Stomach (tissue), 9 donors: ENCODE results near the gene ANTXR2. TPM values are rescaled to one million over a fixed set of nuclear protein-coding genes. Genes with fewer than 3 reads are reported as not detected.

Experiments
- DNase-seq, 2 donors: peaks; one replicate each; pipeline versions ENCODE4 v3.0.0 to v3.0.0-alpha.2; 2013 to 2019
- H3K27ac ChIP-seq, 5 donors: fragments of 200-600 bp in 4 of 5; sonication (generic) in 4 of 5; one replicate each; pipeline ENCODE4 v1.5.1; 2013 to 2019; ENCODE audit warnings: mild to moderate bottlenecking in 1 of 5, moderate library complexity in 1 of 5
- H3K27me3 ChIP-seq, 3 donors: fragments of 200-600 bp; sonication (generic); one replicate each; pipeline ENCODE4 v1.5.1; 2017 to 2019; ENCODE audit warnings: mixed run types in 1 of 3
- H3K36me3 ChIP-seq, 4 donors: fragments of 200-600 bp; sonication (generic); 1 replicate in 3 of 4; 2 replicates in 1 of 4; pipeline ENCODE4 v1.5.1; 2016 to 2019
- H3K4me1 ChIP-seq, 4 donors: fragments of 200-600 bp; sonication (generic); one replicate each; pipeline ENCODE4 v1.5.1; 2016 to 2019
- H3K4me3 ChIP-seq, 4 donors: fragments of 200-600 bp; sonication (generic) in 3 of 4; one replicate each; pipeline ENCODE4 v1.5.1; 2016 to 2019; ENCODE audit warnings: mild to moderate bottlenecking in 1 of 4
- H3K9me3 ChIP-seq, 4 donors: fragments of 200-600 bp; sonication (generic); one replicate each; pipeline ENCODE4 v1.5.1; 2016 to 2019
- CTCF ChIP-seq, 7 experiments: fragments of 450-650 bp in 4 of 7; fragments of 200-600 bp in 3 of 7; sonication (generic) in 3 of 7; IDR thresholded peaks; one replicate each; pipeline ENCODE4 v1.5.1; 2016 to 2019; ENCODE audit warnings: antibody characterized with exemption in 7 of 7, control low read depth in 2 of 7, mild to moderate bottlenecking in 1 of 7
- EP300 ChIP-seq: sonication (generic); formaldehyde crosslinking; IDR thresholded peaks from one replicate; pipeline ENCODE4 v1.6.1; 2017; ENCODE audit warnings: antibody characterized with exemption
- POLR2A ChIP-seq, 4 donors: fragments of 450-650 bp; IDR thresholded peaks; one replicate each; pipeline ENCODE4 v1.6.1; 2016; ENCODE audit warnings: antibody characterized with exemption in 4 of 4, control low read depth in 2 of 4, mild to moderate bottlenecking in 1 of 4, moderate library complexity in 1 of 4
- POLR2AphosphoS5 ChIP-seq, 3 donors: sonication (generic); formaldehyde crosslinking; IDR thresholded peaks; one replicate each; pipeline ENCODE4 v1.6.1; 2016; ENCODE audit warnings: antibody characterized with exemption in 3 of 3
- WGBS, 5 donors: extraction: QIAGEN DNeasy Blood & Tissue Kit in 3 of 5; methylation state at CpG; one replicate each; pipeline versions ENCODE4 v1.1.5 to v1.1.7; 2013 to 2018; 5-methylcytosine and 5-hydroxymethylcytosine counted together
- intact Hi-C: fragments of 100-400 bp; cut with DNase I; formaldehyde crosslinking; loops from one replicate; pipeline ENCODE4 v1.15.1; 2023; ENCODE audit warnings: low total_unique reads
- polyA plus RNA-seq, 3 donors: library from polyadenylated mRNA; stranded (reverse); fragments of 200-250 nt; gene quantifications; one replicate each; pipeline ENCODE4 v1.2.3, GENCODE V29; 2013
- total RNA-seq, 5 donors: library from RNA; depleted of rRNA; stranded (reverse); fragments of >200 nt; gene quantifications; one replicate each; pipeline versions ENCODE4 v1.1.0 to v1.2.3, GENCODE V29; 2014 to 2016
- donor health status: healthy with polysubstance abuse.
- donor health status: Bipolar disorder and iron deficiency.
- donor health status: healthy.

Gene ANTXR2
- total and polyA plus RNA-seq, 8 donors: 8.3 to 116 (median 36.1) TPM

- WGBS, 5 donors: 67 to 89% (median 82%) methylated on average over 3 of the region's 3 CpGs
- TF ChIP-seq POLR2AphosphoS5 (IDR thresholded peaks at IDR 0.05) (no peak), POLR2A (IDR thresholded peaks at IDR 0.05) (no peak), CTCF (IDR thresholded peaks at IDR 0.05) (no peak), EP300 (no peak)
- no peak overlapping the region for H3K4me3 ChIP-seq
- no peaks in the 10 kb centered on the region for H3K9me3 ChIP-seq
- intact Hi-C loops: no loop called here
- H3K27me3 ChIP-seq: no peaks in the 10 kb centered on the region
- DNase-seq: no peak
- H3K27ac ChIP-seq: no peak overlapping the region
- peaks cover 0 to 34% (median 10%) of the 10 kb centered on the region in 4 donors for H3K4me1 ChIP-seq
- H3K36me3 ChIP-seq: no peaks in the 10 kb centered on the region
Observed at GRCh38 chr4:79915246-79915645, 157.8 kb downstream of the ANTXR2 start.

- Histone ChIP-seq H3K36me3 (no peaks in the 10 kb centered on the region), H3K27me3 (no peaks in the 10 kb centered on the region), H3K27ac (no peak overlapping the region), H3K9me3 (no peaks in the 10 kb centered on the region), H3K4me1 (peaks cover 0 to 34% (median 10%) of the 10 kb centered on the region in 4 donors), H3K4me3 (no peak overlapping the region)
- no peak for TF ChIP-seq POLR2A (IDR thresholded peaks at IDR 0.05)
- TF ChIP-seq CTCF (IDR thresholded peaks at IDR 0.05): no peak
- no peak for DNase-seq
- intact Hi-C loops: no loop called here
- 10 to 41% (median 16%) methylated on average over 1 of the region's 1 CpG for WGBS, 5 donors
Observed at GRCh38 chr4:79913581-79913980, 159.4 kb downstream of the ANTXR2 start.

GRCh38 chr4:79907001-79907400, 166.0 kb downstream of the ANTXR2 start:
- H3K4me1 ChIP-seq: no peaks in the 10 kb centered on the region
- no peak for DNase-seq
- peaks cover 18 to 26% (median 24%) of the 10 kb centered on the region in 4 donors for H3K36me3 ChIP-seq
- WGBS, 5 donors: 81 to 85% (median 82%) methylated on average over 2 of the region's 2 CpGs
- intact Hi-C loops: no loop called here
- no peaks in the 10 kb centered on the region for H3K9me3 ChIP-seq
- TF ChIP-seq POLR2A (IDR thresholded peaks at IDR 0.05) (no peak), CTCF (IDR thresholded peaks at IDR 0.05) (no peak), EP300 (no peak), POLR2AphosphoS5 (IDR thresholded peaks at IDR 0.05) (no peak)
- no peak overlapping the region for H3K27ac ChIP-seq
- H3K4me3 ChIP-seq: no peak overlapping the region
- no peaks in the 10 kb centered on the region for H3K27me3 ChIP-seq

GRCh38 chr4:79906303-79906702, 166.7 kb downstream of the ANTXR2 start:
- H3K9me3 ChIP-seq: no peaks in the 10 kb centered on the region
- 90 to 96% (median 93%) methylated on average over 5 of the region's 5 CpGs for WGBS, 5 donors
- H3K4me1 ChIP-seq: no peaks in the 10 kb centered on the region
- DNase-seq: no peak
- H3K36me3 ChIP-seq: peaks cover 18 to 26% (median 24%) of the 10 kb centered on the region in 4 donors
- no peaks in the 10 kb centered on the region for H3K27me3 ChIP-seq
- H3K4me3 ChIP-seq: no peak overlapping the region
- TF ChIP-seq CTCF (IDR thresholded peaks at IDR 0.05): no peak
- TF ChIP-seq POLR2AphosphoS5 (IDR thresholded peaks at IDR 0.05): no peak
- TF ChIP-seq POLR2A (IDR thresholded peaks at IDR 0.05): no peak
- TF ChIP-seq EP300: no peak
- intact Hi-C loops: no loop called here
- H3K27ac ChIP-seq: no peak overlapping the region
